ENCODE measurements around the gene SYCP2L. TPM values are rescaled to one million over a fixed set of nuclear protein-coding genes. Genes with fewer than 3 reads are reported as not detected.

SYCP2L gene
- total and polyA plus RNA-seq, 2 experiments from 2014 or later: 10.5 to 11.0 TPM

- DNase-seq (ENCODE audit: low spot score): no peak
- Histone ChIP-seq H3K27ac (ENCODE audit: low read depth) (no peak overlapping the region), H4K20me1 (replicated peaks; ENCODE audit: insufficient read depth) (no peaks in the 10 kb centered on the region), H3K4me1 (ENCODE audit: insufficient read depth) (peaks cover 12% of the 10 kb centered on the region; the same call in 1 of the 2 replicates), H3K4me3 (no peak overlapping the region), H3K4me2 (no peak overlapping the region), H3K79me2 (replicated peaks; ENCODE audit: insufficient read depth) (no peaks in the 10 kb centered on the region), H3K27me3 (ENCODE audit: insufficient read depth) (no peaks in the 10 kb centered on the region), H3F3A (replicated peaks; ENCODE audit: low read depth) (no peaks in the 10 kb centered on the region), H3K9me2 (ENCODE audit: insufficient read depth) (no peaks in the 10 kb centered on the region), H3K36me3 (ENCODE audit: insufficient read depth) (no peaks in the 10 kb centered on the region), H2AFZ (no peak overlapping the region)
- no peak for TF ChIP-seq CREB1 (CRISPR knock-in tag; IDR thresholded peaks at IDR 0.05; ENCODE audit: low read depth)
- no peak for TF ChIP-seq STAT1 (IDR thresholded peaks at IDR 0.05; ENCODE audit: unreplicated experiment)
- no peak for TF ChIP-seq ZNF114 (CRISPR knock-in tag; IDR thresholded peaks at IDR 0.05)
- TF ChIP-seq POLR2AphosphoS5 (IDR thresholded peaks at IDR 0.05; ENCODE audit: low read depth): no peak
- TF ChIP-seq JUNB (IDR thresholded peaks at IDR 0.05; ENCODE audit: unreplicated experiment): no peak
- TF ChIP-seq REST (IDR thresholded peaks at IDR 0.05; ENCODE audit: unreplicated experiment): no peak
- TF ChIP-seq ZNF331 (CRISPR knock-in tag; IDR thresholded peaks at IDR 0.05; ENCODE audit: low read depth): no peak
- no peak for TF ChIP-seq ETS1 (IDR thresholded peaks at IDR 0.05)
- TF ChIP-seq ZNF462 (CRISPR knock-in tag; IDR thresholded peaks at IDR 0.05): no peak
- no peak for TF ChIP-seq EZH2 (IDR thresholded peaks at IDR 0.05; ENCODE audit: low read depth, unreplicated experiment)
- no peak for TF ChIP-seq EZH2phosphoT487 (IDR thresholded peaks at IDR 0.05; ENCODE audit: unreplicated experiment)
- TF ChIP-seq CTCF (conservative IDR thresholded peaks at IDR 0.05; ENCODE audit: low read depth in 2 of 2): no peak
- TF ChIP-seq NANOG (IDR thresholded peaks at IDR 0.05; ENCODE audit: borderline replicate concordance): no peak
- ATAC-seq: no peak
- H3K36me3 Mint-ChIP-seq (ENCODE audit: low read depth): no peaks in the 10 kb centered on the region
- no peaks in the 10 kb centered on the region for H3K9me3 Mint-ChIP-seq
- H3K27ac Mint-ChIP-seq: no peak overlapping the region
- no peak overlapping the region for H3K4me3 Mint-ChIP-seq
- peaks cover 22% of the 10 kb centered on the region for H3K4me1 Mint-ChIP-seq
- peaks cover 8% of the 10 kb centered on the region for H3K27me3 Mint-ChIP-seq (ENCODE audit: insufficient read depth, low read depth, poor library complexity)
These were observed 126.3 kb downstream of the SYCP2L start for GRCh38 chr6:11012976-11013720.
